Upper lobe of left lung (tissue), 6 donors: ENCODE data around the gene OLA1. TPM values are rescaled to one million over a fixed set of nuclear protein-coding genes. Genes with fewer than 3 reads are reported as not detected.

Experiments used
- ATAC-seq, 2 donors: fragments of 200-7000 bp; cut with Tn5 transposase; one replicate each; pipeline ENCODE4 v1.9.1; 2022; ENCODE audit warnings: mild to moderate bottlenecking in 2 of 2, moderate library complexity in 2 of 2; ENCODE audit not compliant: low FRiP score in 2 of 2
- DNase-seq, 2 donors: peaks; one replicate each; pipeline ENCODE4 v3.0.0-alpha.2; 2019 to 2020
- H3K27ac ChIP-seq, 4 donors: fragments of 200-600 bp; sonication (generic); one replicate each; pipeline ENCODE4 v1.5.1; 2016 to 2019
- H3K27me3 ChIP-seq, 4 donors: fragments of 200-600 bp; sonication (generic); one replicate each; pipeline ENCODE4 v1.5.1; 2017 to 2019
- H3K36me3 ChIP-seq, 4 donors: fragments of 200-600 bp; sonication (generic); one replicate each; pipeline ENCODE4 v1.5.1; 2016 to 2019
- H3K4me1 ChIP-seq, 4 donors: fragments of 200-600 bp; sonication (generic); one replicate each; pipeline ENCODE4 v1.5.1; 2018 to 2019
- H3K4me3 ChIP-seq, 4 donors: fragments of 200-600 bp; sonication (generic); one replicate each; pipeline ENCODE4 v1.5.1; 2017 to 2019; ENCODE audit warnings: mild to moderate bottlenecking in 2 of 4, moderate library complexity in 1 of 4
- H3K9me3 ChIP-seq, 4 donors: fragments of 200-600 bp; sonication (generic); one replicate each; pipeline ENCODE4 v1.5.1; 2018 to 2019
- CTCF ChIP-seq, 6 experiments: fragments of 450-650 bp in 4 of 6; fragments of 200-600 bp in 2 of 6; sonication (generic) in 2 of 6; IDR thresholded peaks; one replicate each; pipeline ENCODE4 v1.5.1; 2016 to 2019; ENCODE audit warnings: antibody characterized with exemption in 6 of 6
- EP300 ChIP-seq, 4 donors: sonication (generic); formaldehyde crosslinking; IDR thresholded peaks; one replicate each; pipeline ENCODE4 v1.5.1; 2017; ENCODE audit warnings: antibody characterized with exemption in 4 of 4, control low read depth in 2 of 4
- POLR2A ChIP-seq, 4 donors: fragments of 450-650 bp; IDR thresholded peaks; one replicate each; pipeline ENCODE4 v1.5.1; 2016 to 2017; ENCODE audit warnings: antibody characterized with exemption in 4 of 4, mild to moderate bottlenecking in 2 of 4
- POLR2AphosphoS5 ChIP-seq, 2 donors: sonication (generic); formaldehyde crosslinking; IDR thresholded peaks; one replicate each; pipeline ENCODE4 v1.5.1; 2017; ENCODE audit warnings: antibody characterized with exemption in 2 of 2
- WGBS, 2 donors: methylation state at CpG; one replicate each; pipeline ENCODE4 v1.1.5; 2017 to 2018; 5-methylcytosine and 5-hydroxymethylcytosine counted together
- total RNA-seq, 6 donors: library from RNA; depleted of rRNA in 4 of 6; stranded (reverse); fragments of >200 nt in 4 of 6; gene quantifications; one replicate each; pipeline versions ENCODE4 v1.1.0 to v1.2.1, GENCODE V29; 2016 to 2021
- donor health status: DM: no; HTN: no; CAD: no; lungs with moderate emphysema.
- donor health status: DM: no; HTN: yes; CAD: no; lungs with severe emphysema.

The OLA1 gene
- total RNA-seq, 6 donors from 2014 or later = 16.5 to 52.2 (median 42.0) TPM

DNA sequence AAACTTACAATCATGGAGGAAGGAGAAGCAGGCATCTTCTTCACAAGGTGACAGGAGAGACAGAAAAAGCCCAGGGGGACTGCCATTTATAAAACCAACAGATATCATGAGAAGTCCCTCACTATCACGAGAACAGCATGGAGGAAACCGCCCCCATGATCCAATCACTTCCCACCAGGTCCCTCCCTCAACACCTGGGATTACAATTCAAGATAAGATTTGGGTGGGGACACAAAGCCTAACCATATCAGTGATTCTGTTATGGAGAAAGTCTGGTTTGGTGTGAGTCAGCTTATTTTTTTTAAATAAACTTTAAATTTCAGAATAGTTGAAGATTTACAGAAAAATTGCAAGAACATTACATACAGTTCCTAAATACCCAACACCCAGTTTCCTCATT lies 198.4 kb downstream of the OLA1 start:
- Histone ChIP-seq H3K27ac (no peak overlapping the region), H3K9me3 (no peaks in the 10 kb centered on the region), H3K4me3 (no peak overlapping the region), H3K27me3 (no peaks in the 10 kb centered on the region), H3K4me1 (peaks cover 0 to 8% (median 4%) of the 10 kb centered on the region in 4 donors), H3K36me3 (no peaks in the 10 kb centered on the region)
- TF ChIP-seq POLR2AphosphoS5 (IDR thresholded peaks at IDR 0.05) (no peak), POLR2A (IDR thresholded peaks at IDR 0.05) (no peak)
- DNase-seq (no peak), ATAC-seq (no peak)
- 70 to 88% methylated on average over 2 of the region's 2 CpGs for WGBS, 2 donors

- WGBS, 2 donors = 82 to 84% methylated on average over 20 of the region's 20 CpGs
- H3K4me1 ChIP-seq = peaks cover 0 to 8% (median 4%) of the 10 kb centered on the region in 4 donors
- H3K27ac ChIP-seq = no peak overlapping the region
- no peaks in the 10 kb centered on the region for H3K9me3 ChIP-seq
- H3K4me3 ChIP-seq = no peak overlapping the region
- no peaks in the 10 kb centered on the region for H3K27me3 ChIP-seq
- TF ChIP-seq CTCF (IDR thresholded peaks at IDR 0.05) (no peak), POLR2A (IDR thresholded peaks at IDR 0.05) (no peak), POLR2AphosphoS5 (IDR thresholded peaks at IDR 0.05) (no peak), EP300 (IDR thresholded peaks at IDR 0.05) (no peak)
- H3K36me3 ChIP-seq = no peaks in the 10 kb centered on the region
- DNase-seq = peak in 1 of 2 donors; percentile 75
- ATAC-seq = no peak
Observed at GRCh38 chr2:174048243-174048642, 200.1 kb downstream of the OLA1 start.

- TF ChIP-seq POLR2AphosphoS5 (IDR thresholded peaks at IDR 0.05) = no peak
- no peak for TF ChIP-seq POLR2A (IDR thresholded peaks at IDR 0.05)
- TF ChIP-seq CTCF (IDR thresholded peaks at IDR 0.05) = no peak
- no peak for TF ChIP-seq EP300 (IDR thresholded peaks at IDR 0.05)
- peaks cover 0 to 8% (median 4%) of the 10 kb centered on the region in 4 donors for H3K4me1 ChIP-seq
- ATAC-seq (no peak), DNase-seq (peak in 1 of 2 donors; percentile 61)
- H3K27ac ChIP-seq = no peak overlapping the region
- no peak overlapping the region for H3K4me3 ChIP-seq
- H3K9me3 ChIP-seq = no peaks in the 10 kb centered on the region
- no peaks in the 10 kb centered on the region for H3K27me3 ChIP-seq
- no peaks in the 10 kb centered on the region for H3K36me3 ChIP-seq
- 62 to 80% methylated on average over 8 to 9 of the region's 9 CpGs for WGBS, 2 donors
Observed at GRCh38 chr2:174047746-174048145, 200.6 kb downstream of the OLA1 start.

GRCh38 chr2:174046172-174046571 lies 202.2 kb downstream of the OLA1 start:
- ATAC-seq = no peak
- no peaks in the 10 kb centered on the region for H3K4me1 ChIP-seq

GRCh38 chr2:174044556-174044955 lies 203.8 kb downstream of the OLA1 start:
- Histone ChIP-seq H3K4me3 (no peak overlapping the region), H3K36me3 (no peaks in the 10 kb centered on the region), H3K27ac (no peak overlapping the region), H3K27me3 (no peaks in the 10 kb centered on the region), H3K4me1 (peaks cover 2 to 5% (median 2%) of the 10 kb centered on the region in 4 donors), H3K9me3 (no peaks in the 10 kb centered on the region)
- DNase-seq (no peak), ATAC-seq (no peak)
- 77 to 92% methylated on average over 3 of the region's 3 CpGs for WGBS, 2 donors
- no peak for TF ChIP-seq EP300 (IDR thresholded peaks at IDR 0.05)
- TF ChIP-seq POLR2AphosphoS5 (IDR thresholded peaks at IDR 0.05) = no peak

More at GRCh38 chr2:174046172-174046571, 202.2 kb downstream of the OLA1 start:
- Histone ChIP-seq H3K4me3 (no peak overlapping the region), H3K27me3 (no peaks in the 10 kb centered on the region), H3K27ac (no peak overlapping the region), H3K36me3 (no peaks in the 10 kb centered on the region), H3K9me3 (no peaks in the 10 kb centered on the region)
- no peak for TF ChIP-seq POLR2A (IDR thresholded peaks at IDR 0.05)
- no peak for TF ChIP-seq EP300 (IDR thresholded peaks at IDR 0.05)
- TF ChIP-seq POLR2AphosphoS5 (IDR thresholded peaks at IDR 0.05) = no peak
- TF ChIP-seq CTCF (IDR thresholded peaks at IDR 0.05) = no peak
- 71 to 87% methylated on average over 3 of the region's 3 CpGs for WGBS, 2 donors
- DNase-seq = no peak

DNA sequence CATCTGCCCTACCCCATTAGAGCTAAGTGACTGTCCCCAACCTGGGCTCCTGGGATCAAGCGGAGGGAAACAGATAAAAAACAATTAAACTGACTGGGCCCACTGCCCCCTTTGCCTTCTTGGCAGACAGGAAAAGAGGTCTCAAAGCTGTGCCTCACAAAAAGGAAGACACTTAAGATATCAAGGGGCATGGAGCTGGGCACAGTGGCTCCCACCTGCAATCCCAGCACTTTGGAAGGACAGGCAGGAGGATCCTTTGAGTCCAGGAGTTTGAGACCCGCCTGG lies 208.0 kb downstream of the OLA1 start:
- H3K4me3 ChIP-seq = no peak overlapping the region
- H3K9me3 ChIP-seq = no peaks in the 10 kb centered on the region
- WGBS, 2 donors = 85 to 97% methylated on average over 2 of the region's 2 CpGs
- no peak for TF ChIP-seq CTCF (IDR thresholded peaks at IDR 0.05)
- no peak for TF ChIP-seq POLR2AphosphoS5 (IDR thresholded peaks at IDR 0.05)
- no peak for TF ChIP-seq POLR2A (IDR thresholded peaks at IDR 0.05)
- no peak for TF ChIP-seq EP300 (IDR thresholded peaks at IDR 0.05)
- peaks cover 9 to 18% (median 10%) of the 10 kb centered on the region in 4 donors for H3K4me1 ChIP-seq
- H3K36me3 ChIP-seq = no peaks in the 10 kb centered on the region
- no peak for DNase-seq
- no peak for ATAC-seq
- H3K27me3 ChIP-seq = no peaks in the 10 kb centered on the region
- H3K27ac ChIP-seq = no peak overlapping the region
